ENCODE results near the gene MIF4GD. TPM values are rescaled to one million over a fixed set of nuclear protein-coding genes. Genes with fewer than 3 reads are reported as not detected.
A peak's percentile ranks its signal among the peaks of the same experiment; 100 is the strongest.

The MIF4GD gene
- total and polyA plus RNA-seq, 9 of the 15 experiments (the other 6 are each of a cell fraction or from before 2014, with no cell fraction given), result 11.8 to 63.8 (median 28.1) TPM

DNA sequence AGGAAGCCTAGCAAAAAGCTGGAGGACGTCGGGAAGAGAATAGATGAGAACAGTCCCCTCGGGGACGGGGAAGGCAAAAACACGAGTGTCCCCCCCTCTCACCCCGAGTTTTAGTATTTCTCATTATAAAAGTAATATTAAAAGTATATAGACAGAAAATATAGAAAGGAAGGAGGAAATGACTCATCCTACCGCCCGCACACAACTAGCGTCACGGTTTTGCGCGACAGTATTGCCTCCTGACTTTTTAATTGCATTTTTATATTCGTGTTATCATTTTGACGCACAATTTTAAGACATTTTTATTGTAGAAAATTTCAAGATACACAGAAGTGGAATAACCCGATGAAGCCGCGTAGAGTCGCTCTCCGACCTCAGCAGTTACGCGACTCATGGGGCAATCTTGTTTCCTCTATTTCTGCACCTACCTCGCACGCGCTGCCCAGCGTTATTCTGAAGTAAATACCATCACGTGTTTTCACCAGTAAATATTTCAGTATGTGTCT lies 18.9 kb upstream of the MIF4GD start (continued):
- TF ChIP-seq PHF20 (IDR thresholded peaks at IDR 0.05; ENCODE audit: partially characterized antibody) (peak; percentile 48), ATF7 (IDR thresholded peaks at IDR 0.05) (no peak), CHCHD3 (CRISPR knock-in tag; IDR thresholded peaks at IDR 0.05) (no peak), TFAM (CRISPR knock-in tag; conservative IDR thresholded peaks at IDR 0.05) (no peak), DPF2 (IDR thresholded peaks at IDR 0.05) (peak; percentile 79), ZC3H4 (CRISPR knock-in tag; IDR thresholded peaks at IDR 0.05; ENCODE audit: borderline replicate concordance) (no peak), SAFB2 (IDR thresholded peaks at IDR 0.05; ENCODE audit: borderline replicate concordance, low read depth, low read length, severe bottlenecking) (no peak), EGR1 (conservative IDR thresholded peaks at IDR 0.05) (peak; percentile 65), ZNF668 (CRISPR knock-in tag; IDR thresholded peaks at IDR 0.05) (no peak), ARID1B (IDR thresholded peaks at IDR 0.05) (peak; percentile 54), ZNF436 (CRISPR knock-in tag; IDR thresholded peaks at IDR 0.05) (no peak), SAP30 (IDR thresholded peaks at IDR 0.05; ENCODE audit: borderline replicate concordance, insufficient read depth, low read depth, low read length, poor library complexity, severe bottlenecking) (no peak), KDM1A (IDR thresholded peaks at IDR 0.05) (no peak)
- TF ChIP-seq, protein P1, sequence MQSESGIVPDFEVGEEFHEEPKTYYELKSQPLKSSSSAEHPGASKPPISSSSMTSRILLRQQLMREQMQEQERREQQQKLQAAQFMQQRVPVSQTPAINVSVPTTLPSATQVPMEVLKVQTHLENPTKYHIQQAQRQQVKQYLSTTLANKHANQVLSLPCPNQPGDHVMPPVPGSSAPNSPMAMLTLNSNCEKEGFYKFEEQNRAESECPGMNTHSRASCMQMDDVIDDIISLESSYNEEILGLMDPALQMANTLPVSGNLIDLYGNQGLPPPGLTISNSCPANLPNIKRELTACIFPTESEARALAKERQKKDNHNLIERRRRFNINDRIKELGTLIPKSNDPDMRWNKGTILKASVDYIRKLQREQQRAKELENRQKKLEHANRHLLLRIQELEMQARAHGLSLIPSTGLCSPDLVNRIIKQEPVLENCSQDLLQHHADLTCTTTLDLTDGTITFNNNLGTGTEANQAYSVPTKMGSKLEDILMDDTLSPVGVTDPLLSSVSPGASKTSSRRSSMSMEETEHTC (IDR thresholded peaks at IDR 0.05), result 0 out of 2 replicates have a peak, but pooled peaks have one; percentile 0
- TF ChIP-seq, protein P2, sequence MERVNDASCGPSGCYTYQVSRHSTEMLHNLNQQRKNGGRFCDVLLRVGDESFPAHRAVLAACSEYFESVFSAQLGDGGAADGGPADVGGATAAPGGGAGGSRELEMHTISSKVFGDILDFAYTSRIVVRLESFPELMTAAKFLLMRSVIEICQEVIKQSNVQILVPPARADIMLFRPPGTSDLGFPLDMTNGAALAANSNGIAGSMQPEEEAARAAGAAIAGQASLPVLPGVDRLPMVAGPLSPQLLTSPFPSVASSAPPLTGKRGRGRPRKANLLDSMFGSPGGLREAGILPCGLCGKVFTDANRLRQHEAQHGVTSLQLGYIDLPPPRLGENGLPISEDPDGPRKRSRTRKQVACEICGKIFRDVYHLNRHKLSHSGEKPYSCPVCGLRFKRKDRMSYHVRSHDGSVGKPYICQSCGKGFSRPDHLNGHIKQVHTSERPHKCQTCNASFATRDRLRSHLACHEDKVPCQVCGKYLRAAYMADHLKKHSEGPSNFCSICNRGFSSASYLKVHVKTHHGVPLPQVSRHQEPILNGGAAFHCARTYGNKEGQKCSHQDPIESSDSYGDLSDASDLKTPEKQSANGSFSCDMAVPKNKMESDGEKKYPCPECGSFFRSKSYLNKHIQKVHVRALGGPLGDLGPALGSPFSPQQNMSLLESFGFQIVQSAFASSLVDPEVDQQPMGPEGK (CRISPR knock-in tag; IDR thresholded peaks at IDR 0.05; ENCODE audit: borderline replicate concordance), result no peak
- TF ChIP-seq, protein P3, sequence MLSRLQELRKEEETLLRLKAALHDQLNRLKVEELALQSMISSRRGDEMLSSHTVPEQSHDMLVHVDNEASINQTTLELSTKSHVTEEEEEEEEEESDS (CRISPR knock-in tag; IDR thresholded peaks at IDR 0.05), result no peak
- TF ChIP-seq, protein P4, sequence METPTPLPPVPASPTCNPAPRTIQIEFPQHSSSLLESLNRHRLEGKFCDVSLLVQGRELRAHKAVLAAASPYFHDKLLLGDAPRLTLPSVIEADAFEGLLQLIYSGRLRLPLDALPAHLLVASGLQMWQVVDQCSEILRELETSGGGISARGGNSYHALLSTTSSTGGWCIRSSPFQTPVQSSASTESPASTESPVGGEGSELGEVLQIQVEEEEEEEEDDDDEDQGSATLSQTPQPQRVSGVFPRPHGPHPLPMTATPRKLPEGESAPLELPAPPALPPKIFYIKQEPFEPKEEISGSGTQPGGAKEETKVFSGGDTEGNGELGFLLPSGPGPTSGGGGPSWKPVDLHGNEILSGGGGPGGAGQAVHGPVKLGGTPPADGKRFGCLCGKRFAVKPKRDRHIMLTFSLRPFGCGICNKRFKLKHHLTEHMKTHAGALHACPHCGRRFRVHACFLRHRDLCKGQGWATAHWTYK (CRISPR knock-in tag; IDR thresholded peaks at IDR 0.05), result no peak
- TF ChIP-seq, protein P5, sequence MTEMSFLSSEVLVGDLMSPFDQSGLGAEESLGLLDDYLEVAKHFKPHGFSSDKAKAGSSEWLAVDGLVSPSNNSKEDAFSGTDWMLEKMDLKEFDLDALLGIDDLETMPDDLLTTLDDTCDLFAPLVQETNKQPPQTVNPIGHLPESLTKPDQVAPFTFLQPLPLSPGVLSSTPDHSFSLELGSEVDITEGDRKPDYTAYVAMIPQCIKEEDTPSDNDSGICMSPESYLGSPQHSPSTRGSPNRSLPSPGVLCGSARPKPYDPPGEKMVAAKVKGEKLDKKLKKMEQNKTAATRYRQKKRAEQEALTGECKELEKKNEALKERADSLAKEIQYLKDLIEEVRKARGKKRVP (CRISPR knock-in tag; IDR thresholded peaks at IDR 0.05), result no peak
- TF ChIP-seq, protein P6, sequence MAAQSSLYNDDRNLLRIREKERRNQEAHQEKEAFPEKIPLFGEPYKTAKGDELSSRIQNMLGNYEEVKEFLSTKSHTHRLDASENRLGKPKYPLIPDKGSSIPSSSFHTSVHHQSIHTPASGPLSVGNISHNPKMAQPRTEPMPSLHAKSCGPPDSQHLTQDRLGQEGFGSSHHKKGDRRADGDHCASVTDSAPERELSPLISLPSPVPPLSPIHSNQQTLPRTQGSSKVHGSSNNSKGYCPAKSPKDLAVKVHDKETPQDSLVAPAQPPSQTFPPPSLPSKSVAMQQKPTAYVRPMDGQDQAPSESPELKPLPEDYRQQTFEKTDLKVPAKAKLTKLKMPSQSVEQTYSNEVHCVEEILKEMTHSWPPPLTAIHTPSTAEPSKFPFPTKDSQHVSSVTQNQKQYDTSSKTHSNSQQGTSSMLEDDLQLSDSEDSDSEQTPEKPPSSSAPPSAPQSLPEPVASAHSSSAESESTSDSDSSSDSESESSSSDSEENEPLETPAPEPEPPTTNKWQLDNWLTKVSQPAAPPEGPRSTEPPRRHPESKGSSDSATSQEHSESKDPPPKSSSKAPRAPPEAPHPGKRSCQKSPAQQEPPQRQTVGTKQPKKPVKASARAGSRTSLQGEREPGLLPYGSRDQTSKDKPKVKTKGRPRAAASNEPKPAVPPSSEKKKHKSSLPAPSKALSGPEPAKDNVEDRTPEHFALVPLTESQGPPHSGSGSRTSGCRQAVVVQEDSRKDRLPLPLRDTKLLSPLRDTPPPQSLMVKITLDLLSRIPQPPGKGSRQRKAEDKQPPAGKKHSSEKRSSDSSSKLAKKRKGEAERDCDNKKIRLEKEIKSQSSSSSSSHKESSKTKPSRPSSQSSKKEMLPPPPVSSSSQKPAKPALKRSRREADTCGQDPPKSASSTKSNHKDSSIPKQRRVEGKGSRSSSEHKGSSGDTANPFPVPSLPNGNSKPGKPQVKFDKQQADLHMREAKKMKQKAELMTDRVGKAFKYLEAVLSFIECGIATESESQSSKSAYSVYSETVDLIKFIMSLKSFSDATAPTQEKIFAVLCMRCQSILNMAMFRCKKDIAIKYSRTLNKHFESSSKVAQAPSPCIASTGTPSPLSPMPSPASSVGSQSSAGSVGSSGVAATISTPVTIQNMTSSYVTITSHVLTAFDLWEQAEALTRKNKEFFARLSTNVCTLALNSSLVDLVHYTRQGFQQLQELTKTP (IDR thresholded peaks at IDR 0.05; ENCODE audit: low read depth in 1 of 2, partially characterized antibody in 2 of 2), result no peak

All from K562 (cell line).